Esophagus muscularis mucosa (tissue), 4 donors: Measurements from ENCODE around the gene MYADM. TPM values are rescaled to one million over a fixed set of nuclear protein-coding genes. Genes with fewer than 3 reads are reported as not detected.

ENCODE experiments used
- DNase-seq: peaks from one replicate; pipeline ENCODE4 v3.0.0-alpha.2; 2017; ENCODE audit errors: extremely low spot score
- H3K27ac ChIP-seq, 4 donors: fragments of 200-600 bp; sonication (generic); replicated peaks in 1 of 4; 1 replicate in 3 of 4; 2 replicates in 1 of 4; pipeline ENCODE4 v1.5.1; 2016 to 2019; ENCODE audit warnings: mild to moderate bottlenecking in 1 of 4
- H3K27me3 ChIP-seq, 4 donors: fragments of 200-600 bp; sonication (generic); one replicate each; pipeline versions ENCODE4 v1.5.1 to v1.6.0; 2016 to 2019
- H3K36me3 ChIP-seq, 4 donors: fragments of 200-600 bp; sonication (generic); one replicate each; pipeline ENCODE4 v1.5.1; 2016 to 2019
- H3K4me1 ChIP-seq, 4 donors: fragments of 200-600 bp; sonication (generic); one replicate each; pipeline ENCODE4 v1.5.1; 2016 to 2019
- H3K4me3 ChIP-seq, 4 donors: fragments of 200-600 bp; sonication (generic); 1 replicate in 2 of 4; 2 replicates in 2 of 4; pipeline ENCODE4 v1.5.1; 2016 to 2019; ENCODE audit warnings: mild to moderate bottlenecking in 4 of 4, moderate library complexity in 1 of 4
- H3K9me3 ChIP-seq, 4 donors: fragments of 200-600 bp; sonication (generic); 1 replicate in 3 of 4; 2 replicates in 1 of 4; pipeline ENCODE4 v1.5.1; 2016 to 2019
- EP300 ChIP-seq: sonication (generic); formaldehyde crosslinking; IDR thresholded peaks from one replicate; pipeline ENCODE4 v1.6.1; 2017; ENCODE audit warnings: antibody characterized with exemption
- POLR2A ChIP-seq: fragments of 450-650 bp; IDR thresholded peaks from one replicate; pipeline ENCODE4 v1.6.1; 2017; ENCODE audit warnings: antibody characterized with exemption, moderate library complexity, mild to moderate bottlenecking, low read depth
- POLR2AphosphoS5 ChIP-seq, 2 donors: sonication (generic); formaldehyde crosslinking; IDR thresholded peaks; one replicate each; pipeline ENCODE4 v1.6.1; 2017; ENCODE audit warnings: antibody characterized with exemption in 2 of 2
- WGBS: methylation state at CpG from one replicate; pipeline ENCODE4 v1.1.5; 2018; 5-methylcytosine and 5-hydroxymethylcytosine counted together
- intact Hi-C: fragments of 100-400 bp; cut with DNase I; formaldehyde crosslinking; loops from one replicate; pipeline ENCODE4 v1.15.1; 2023
- total RNA-seq, 4 donors: library from RNA; depleted of rRNA; stranded (reverse); fragments of >200 nt; gene quantifications; one replicate each; pipeline versions ENCODE4 v1.1.0 to v1.2.1, GENCODE V29; 2016
- TF ChIP-seq, protein P1 (sequence below), 3 experiments: fragments of 200-600 bp in 2 of 3; fragments of 450-650 bp in 1 of 3; sonication (generic) in 2 of 3; IDR thresholded peaks; one replicate each; pipeline ENCODE4 v1.5.1; 2017 to 2019; ENCODE audit warnings: antibody characterized with exemption in 3 of 3, mild to moderate bottlenecking in 2 of 3, moderate library complexity in 1 of 3

MYADM gene
- total RNA-seq, 4 donors from 2014 or later, result 130 to 353 (median 204) TPM

DNA sequence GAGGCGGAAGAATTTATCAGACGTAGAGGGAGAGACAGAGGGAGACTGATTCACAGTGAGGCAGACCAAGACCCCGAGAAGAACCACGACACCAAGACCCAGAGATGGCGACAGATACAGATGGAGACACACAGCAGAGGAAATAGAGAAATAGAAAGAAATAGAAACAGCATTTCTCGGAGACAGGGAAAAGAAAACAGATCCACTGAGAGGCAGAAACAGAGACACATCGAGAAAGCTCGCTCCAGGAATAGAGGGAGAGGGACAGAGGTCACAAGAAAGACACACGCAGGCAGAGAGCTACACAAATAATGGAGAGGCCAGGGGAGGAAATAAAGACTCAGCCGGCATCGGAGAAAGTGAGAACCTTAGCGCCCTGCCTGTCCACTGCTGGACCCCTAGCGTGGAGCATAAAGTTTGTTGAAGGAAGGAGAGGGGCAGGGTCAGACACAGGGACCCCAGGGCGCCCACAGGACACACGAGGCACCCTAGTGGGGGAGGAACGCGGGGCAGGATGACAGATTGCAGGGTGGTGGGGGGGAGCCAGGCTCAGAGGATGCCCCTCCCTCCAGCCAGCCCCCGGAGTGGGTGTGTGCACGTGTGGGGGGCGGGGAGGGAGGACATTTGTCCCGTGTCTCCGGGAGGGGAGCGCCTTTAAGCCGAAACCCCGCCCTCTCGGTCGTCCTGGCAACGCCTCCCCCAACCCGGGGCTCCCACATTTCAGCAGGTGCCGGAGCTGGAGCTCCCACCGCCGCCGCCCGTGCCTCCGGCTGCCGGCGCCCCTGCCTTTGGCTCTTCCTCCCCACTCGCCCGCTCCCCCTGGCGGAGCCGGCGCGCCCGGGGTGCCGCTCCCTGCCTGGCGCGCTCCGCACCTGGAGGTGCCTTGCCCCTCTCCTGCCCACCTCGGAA lies 14.1 kb downstream of the MYADM start, which contains the start of gene PRKCG:
Gene PRKCG (plus strand): TSS at position 716 of the 909 bp plus-strand sequence. CDS start 298 bp downstream, outside the sequence.
- intact Hi-C loops, result loop anchor here (5.0 kb wide), 1 partner anchor 34 kb away; no protein-coding TSS in a partner anchor

DNA sequence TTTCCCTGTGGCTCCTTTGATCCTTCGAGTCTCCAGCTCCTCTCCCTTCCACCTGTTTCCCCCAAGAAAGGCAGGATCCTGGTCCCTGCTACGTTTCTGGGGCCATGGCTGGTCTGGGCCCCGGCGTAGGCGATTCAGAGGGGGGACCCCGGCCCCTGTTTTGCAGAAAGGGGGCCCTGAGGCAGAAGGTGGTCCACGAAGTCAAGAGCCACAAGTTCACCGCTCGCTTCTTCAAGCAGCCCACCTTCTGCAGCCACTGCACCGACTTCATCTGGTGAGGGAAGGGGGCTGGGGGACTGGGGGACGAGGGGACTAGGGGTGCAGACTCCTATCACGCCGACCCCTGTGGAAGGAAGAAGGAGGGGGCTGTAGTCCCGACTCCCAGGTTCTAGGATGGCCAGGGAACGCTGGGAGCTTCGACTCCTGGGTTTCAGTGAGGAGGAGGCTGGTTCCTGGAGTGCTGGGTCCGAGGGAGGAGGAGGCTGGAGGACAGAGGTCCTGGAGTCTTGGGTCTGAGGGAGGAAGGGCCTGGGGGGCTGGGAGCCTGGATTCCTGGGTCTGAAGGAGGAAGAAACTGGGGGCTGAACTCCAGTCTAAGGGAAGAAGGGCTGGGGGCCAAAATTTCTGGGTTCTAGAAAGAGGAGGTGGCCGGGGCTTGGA lies 14.8 kb downstream of the MYADM start:
- intact Hi-C loops, result loop anchor here (5.0 kb wide), 1 partner anchor 35 kb away; no protein-coding TSS in a partner anchor
- DNase-seq, result no peak
- Histone ChIP-seq H3K27ac (no peak overlapping the region), H3K27me3 (peaks cover 4 to 63% (median 31%) of the 10 kb centered on the region in 4 donors), H3K9me3 (no peaks in the 10 kb centered on the region), H3K4me1 (peaks cover 22 to 43% (median 38%) of the 10 kb centered on the region in 4 donors), H3K4me3 (peak overlapping the region; percentile 35 to 51 (median 38)), H3K36me3 (no peaks in the 10 kb centered on the region)
- TF ChIP-seq POLR2A, result no peak
- TF ChIP-seq POLR2AphosphoS5 (IDR thresholded peaks at IDR 0.05), result no peak
- TF ChIP-seq EP300, result no peak
- TF ChIP-seq, protein P1, sequence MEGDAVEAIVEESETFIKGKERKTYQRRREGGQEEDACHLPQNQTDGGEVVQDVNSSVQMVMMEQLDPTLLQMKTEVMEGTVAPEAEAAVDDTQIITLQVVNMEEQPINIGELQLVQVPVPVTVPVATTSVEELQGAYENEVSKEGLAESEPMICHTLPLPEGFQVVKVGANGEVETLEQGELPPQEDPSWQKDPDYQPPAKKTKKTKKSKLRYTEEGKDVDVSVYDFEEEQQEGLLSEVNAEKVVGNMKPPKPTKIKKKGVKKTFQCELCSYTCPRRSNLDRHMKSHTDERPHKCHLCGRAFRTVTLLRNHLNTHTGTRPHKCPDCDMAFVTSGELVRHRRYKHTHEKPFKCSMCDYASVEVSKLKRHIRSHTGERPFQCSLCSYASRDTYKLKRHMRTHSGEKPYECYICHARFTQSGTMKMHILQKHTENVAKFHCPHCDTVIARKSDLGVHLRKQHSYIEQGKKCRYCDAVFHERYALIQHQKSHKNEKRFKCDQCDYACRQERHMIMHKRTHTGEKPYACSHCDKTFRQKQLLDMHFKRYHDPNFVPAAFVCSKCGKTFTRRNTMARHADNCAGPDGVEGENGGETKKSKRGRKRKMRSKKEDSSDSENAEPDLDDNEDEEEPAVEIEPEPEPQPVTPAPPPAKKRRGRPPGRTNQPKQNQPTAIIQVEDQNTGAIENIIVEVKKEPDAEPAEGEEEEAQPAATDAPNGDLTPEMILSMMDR (IDR thresholded peaks at IDR 0.05), result no peak
- 6% methylated on average over 18 of the region's 18 CpGs for WGBS

More for the DNA sequence above, 14.1 kb downstream of the MYADM start, which contains the start of gene PRKCG:
- Histone ChIP-seq H3K4me3 (peak within 1 kb of the TSS; percentile 35 to 51 (median 38)), H3K27me3 (peaks cover 4 to 63% (median 31%) of the 10 kb centered on the region in 4 donors), H3K27ac (no peak within 1 kb of the TSS), H3K4me1 (peaks cover 22 to 49% (median 39%) of the 10 kb centered on the region in 4 donors), H3K9me3 (no peaks in the 10 kb centered on the region), H3K36me3 (peaks cover 0 to 3% (median 0%) of the 10 kb centered on the region in 4 donors)
- no peak for TF ChIP-seq POLR2AphosphoS5 (IDR thresholded peaks at IDR 0.05)
- TF ChIP-seq EP300, result no peak
- TF ChIP-seq, protein P1 (IDR thresholded peaks at IDR 0.05), result peak; percentile 47 to 62 (median 50)
- TF ChIP-seq POLR2A, result no peak
- no peak for DNase-seq
- 4% methylated on average over 36 of the region's 49 CpGs for WGBS

DNA sequence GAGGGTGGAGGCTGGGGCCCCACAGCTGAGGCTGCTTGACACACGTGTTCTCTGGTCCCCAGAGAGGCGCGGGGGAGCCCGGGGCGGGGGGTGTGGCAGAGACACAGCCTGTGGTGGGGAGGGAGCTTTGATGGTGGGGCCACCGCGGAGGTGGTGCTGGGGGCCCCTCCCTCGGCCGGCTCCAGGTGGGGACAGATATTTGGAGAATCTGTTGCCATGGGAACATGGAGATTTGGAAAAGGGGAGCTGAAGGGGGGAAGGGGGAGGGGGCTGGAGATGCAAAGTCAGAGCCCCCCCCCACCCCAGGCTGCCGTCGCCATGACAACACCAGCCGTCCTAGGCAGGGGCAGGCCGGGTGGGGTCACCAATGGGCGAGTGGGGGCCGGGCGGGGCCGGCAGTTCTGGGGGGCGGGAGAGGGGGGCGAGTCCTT lies 15.6 kb downstream of the MYADM start:
- Histone ChIP-seq H3K4me3 (no peak overlapping the region), H3K27me3 (peaks cover 4 to 63% (median 31%) of the 10 kb centered on the region in 4 donors), H3K9me3 (no peaks in the 10 kb centered on the region), H3K4me1 (peaks cover 22 to 43% (median 37%) of the 10 kb centered on the region in 4 donors), H3K27ac (no peak overlapping the region), H3K36me3 (no peaks in the 10 kb centered on the region)
- TF ChIP-seq, protein P1 (IDR thresholded peaks at IDR 0.05), result no peak
- TF ChIP-seq POLR2AphosphoS5 (IDR thresholded peaks at IDR 0.05) (no peak), EP300 (no peak), POLR2A (no peak)
- 2% methylated on average over 11 of the region's 19 CpGs for WGBS
- intact Hi-C loops, result loop anchor here (5.0 kb wide), 1 partner anchor 36 kb away; no protein-coding TSS in a partner anchor
- no peak for DNase-seq

DNA sequence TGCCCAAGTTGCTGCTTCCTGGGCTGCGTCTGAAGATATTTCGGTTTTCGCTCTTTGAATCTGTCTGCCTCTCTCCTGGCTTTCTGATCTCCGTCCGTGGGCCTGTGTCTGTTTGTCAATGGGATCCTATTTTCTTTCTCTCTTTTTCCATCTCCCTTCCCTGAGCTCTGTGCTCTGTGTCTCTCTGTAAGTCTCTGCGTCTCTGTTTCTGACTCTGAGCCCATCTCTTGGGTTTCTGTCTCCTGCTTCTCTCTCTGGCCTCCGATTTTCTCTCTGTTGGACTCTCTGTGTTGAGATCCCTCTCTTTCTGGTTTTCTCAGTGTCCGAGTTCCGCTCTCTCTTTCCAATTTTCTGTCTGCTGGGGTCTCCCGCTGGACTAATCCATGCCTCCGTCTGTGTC lies 16.1 kb downstream of the MYADM start:
- TF ChIP-seq POLR2A (no peak), POLR2AphosphoS5 (IDR thresholded peaks at IDR 0.05) (no peak), EP300 (no peak)
- TF ChIP-seq, protein P1 (IDR thresholded peaks at IDR 0.05), result no peak
- H3K27ac ChIP-seq, result no peak overlapping the region
- peaks cover 4 to 61% (median 31%) of the 10 kb centered on the region in 4 donors for H3K27me3 ChIP-seq
- peaks cover 21 to 40% (median 35%) of the 10 kb centered on the region in 4 donors for H3K4me1 ChIP-seq
- intact Hi-C loops, result loop anchor here (5.0 kb wide), 1 partner anchor 36 kb away; no protein-coding TSS in a partner anchor
- no peak for DNase-seq
- no peak overlapping the region for H3K4me3 ChIP-seq
- 20% methylated on average over 11 of the region's 11 CpGs for WGBS
- H3K36me3 ChIP-seq, result no peaks in the 10 kb centered on the region
- H3K9me3 ChIP-seq, result no peaks in the 10 kb centered on the region
